Osteoblast (primary cell): ENCODE measurements around the gene ZBTB33. TPM values are rescaled to one million over a fixed set of nuclear protein-coding genes. Genes with fewer than 3 reads are reported as not detected.

ENCODE experiments used
- DNase-seq: peaks from one replicate; pipeline ENCODE4 v3.0.0; 2011; ENCODE audit warnings: low spot score, mixed read lengths; ENCODE audit not compliant: insufficient read length; ENCODE audit errors: missing footprints
- H2AFZ ChIP-seq: 2 replicates; pipeline ENCODE4 v1.6.0; 2011; ENCODE audit warnings: mild to moderate bottlenecking, low read length
- H3K27ac ChIP-seq: 2 replicates; pipeline ENCODE4 v1.5.1; 2011; ENCODE audit warnings: mild to moderate bottlenecking, low read depth, low read length, moderate library complexity
- H3K27me3 ChIP-seq: 2 replicates; pipeline ENCODE4 v1.6.0; 2012; ENCODE audit warnings: mild to moderate bottlenecking, control low read depth, inconsistent platforms, low read length, moderate library complexity; ENCODE audit not compliant: insufficient read depth
- H3K36me3 ChIP-seq: 2 replicates; pipeline ENCODE4 v1.5.1; 2011; ENCODE audit warnings: mild to moderate bottlenecking, low read length, control low read depth, moderate library complexity; ENCODE audit not compliant: insufficient read depth
- H3K4me1 ChIP-seq: 2 replicates; pipeline ENCODE4 v1.5.1; 2011; ENCODE audit warnings: mild to moderate bottlenecking, low read length, control low read depth, moderate library complexity; ENCODE audit not compliant: insufficient read depth
- H3K4me2 ChIP-seq: 2 replicates; pipeline ENCODE4 v1.6.0; 2011; ENCODE audit warnings: mild to moderate bottlenecking, low read length; ENCODE audit not compliant: insufficient read depth
- H3K4me3 ChIP-seq: fragments of 200-600 bp; sonication (generic); 3 replicates; pipeline ENCODE4 v1.5.1; 2012; ENCODE audit warnings: mild to moderate bottlenecking, low read length, inconsistent platforms; ENCODE audit not compliant: insufficient read depth
- H3K79me2 ChIP-seq: 2 replicates; pipeline ENCODE4 v1.6.0; 2012; ENCODE audit warnings: mild to moderate bottlenecking, low read length, control low read depth, inconsistent platforms; ENCODE audit not compliant: insufficient read depth
- H3K9me3 ChIP-seq: 2 replicates; pipeline ENCODE4 v1.5.1; 2011; ENCODE audit warnings: low read depth, low read length, control low read depth
- H4K20me1 ChIP-seq: 2 replicates; pipeline ENCODE4 v1.6.0; 2012; ENCODE audit warnings: mild to moderate bottlenecking, low read length, control low read depth; ENCODE audit not compliant: insufficient read depth
- total RNA-seq: library from RNA; depleted of rRNA; stranded (reverse); fragments of >200 nt; gene quantifications from 2 replicates; pipeline ENCODE4 v1.2.3, GENCODE V29; 2012
- TF ChIP-seq, protein P1 (sequence below): IDR thresholded peaks from 2 replicates; pipeline ENCODE4 v1.5.1; 2011; ENCODE audit warnings: mild to moderate bottlenecking, low read depth, low read length, moderate library complexity; ENCODE audit errors: extremely low read depth

Gene ZBTB33
- total RNA-seq, 1 donor, result 19.2 TPM

DNA sequence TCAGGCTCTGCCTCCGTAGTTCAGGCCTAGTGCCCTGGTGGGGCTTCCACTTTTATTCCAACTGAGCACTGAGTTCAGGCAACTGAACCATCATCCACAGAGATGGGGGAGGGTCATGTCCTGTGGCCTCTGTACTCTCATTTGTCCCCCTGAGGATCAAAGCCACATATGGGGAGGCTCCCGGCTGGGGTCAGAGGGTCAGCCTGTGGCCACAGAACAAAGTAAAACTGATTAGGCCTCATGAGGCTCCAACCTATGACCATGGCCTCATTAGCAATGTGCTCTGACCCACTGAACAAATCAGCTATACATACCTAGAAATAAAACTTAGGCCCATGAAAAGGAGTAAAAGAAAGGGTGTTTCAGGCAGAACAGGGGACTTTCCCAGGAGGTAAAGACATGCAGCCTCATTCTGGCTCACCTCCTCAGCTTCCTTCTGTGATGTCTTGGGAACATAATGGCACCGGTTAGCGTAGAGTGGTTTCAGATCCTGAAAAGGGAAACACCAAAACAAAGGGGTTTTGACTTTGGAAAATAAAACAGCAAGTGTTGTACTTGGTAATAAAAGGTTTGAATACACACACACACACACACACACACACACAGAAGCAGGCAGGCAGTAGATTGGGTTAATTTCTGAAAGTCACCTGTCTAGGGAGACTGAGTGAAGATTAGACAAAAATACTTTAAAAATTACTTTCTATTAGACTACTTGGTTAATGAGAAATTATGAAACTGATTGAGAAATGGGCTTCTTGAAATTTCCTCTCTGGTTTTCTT is 36.3 kb downstream of the ZBTB33 start:
- Histone ChIP-seq H4K20me1 (no peaks in the 10 kb centered on the region), H3K4me2 (no peak overlapping the region), H2AFZ (no peak overlapping the region), H3K79me2 (no peaks in the 10 kb centered on the region), H3K27ac (no peak overlapping the region), H3K27me3 (peaks cover 5% of the 10 kb centered on the region), H3K36me3 (no peaks in the 10 kb centered on the region), H3K4me1 (no peaks in the 10 kb centered on the region), H3K9me3 (no peaks in the 10 kb centered on the region), H3K4me3 (no peak overlapping the region)
- DNase-seq, result no peak
- TF ChIP-seq, protein P1, sequence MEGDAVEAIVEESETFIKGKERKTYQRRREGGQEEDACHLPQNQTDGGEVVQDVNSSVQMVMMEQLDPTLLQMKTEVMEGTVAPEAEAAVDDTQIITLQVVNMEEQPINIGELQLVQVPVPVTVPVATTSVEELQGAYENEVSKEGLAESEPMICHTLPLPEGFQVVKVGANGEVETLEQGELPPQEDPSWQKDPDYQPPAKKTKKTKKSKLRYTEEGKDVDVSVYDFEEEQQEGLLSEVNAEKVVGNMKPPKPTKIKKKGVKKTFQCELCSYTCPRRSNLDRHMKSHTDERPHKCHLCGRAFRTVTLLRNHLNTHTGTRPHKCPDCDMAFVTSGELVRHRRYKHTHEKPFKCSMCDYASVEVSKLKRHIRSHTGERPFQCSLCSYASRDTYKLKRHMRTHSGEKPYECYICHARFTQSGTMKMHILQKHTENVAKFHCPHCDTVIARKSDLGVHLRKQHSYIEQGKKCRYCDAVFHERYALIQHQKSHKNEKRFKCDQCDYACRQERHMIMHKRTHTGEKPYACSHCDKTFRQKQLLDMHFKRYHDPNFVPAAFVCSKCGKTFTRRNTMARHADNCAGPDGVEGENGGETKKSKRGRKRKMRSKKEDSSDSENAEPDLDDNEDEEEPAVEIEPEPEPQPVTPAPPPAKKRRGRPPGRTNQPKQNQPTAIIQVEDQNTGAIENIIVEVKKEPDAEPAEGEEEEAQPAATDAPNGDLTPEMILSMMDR, result no peak

DNA sequence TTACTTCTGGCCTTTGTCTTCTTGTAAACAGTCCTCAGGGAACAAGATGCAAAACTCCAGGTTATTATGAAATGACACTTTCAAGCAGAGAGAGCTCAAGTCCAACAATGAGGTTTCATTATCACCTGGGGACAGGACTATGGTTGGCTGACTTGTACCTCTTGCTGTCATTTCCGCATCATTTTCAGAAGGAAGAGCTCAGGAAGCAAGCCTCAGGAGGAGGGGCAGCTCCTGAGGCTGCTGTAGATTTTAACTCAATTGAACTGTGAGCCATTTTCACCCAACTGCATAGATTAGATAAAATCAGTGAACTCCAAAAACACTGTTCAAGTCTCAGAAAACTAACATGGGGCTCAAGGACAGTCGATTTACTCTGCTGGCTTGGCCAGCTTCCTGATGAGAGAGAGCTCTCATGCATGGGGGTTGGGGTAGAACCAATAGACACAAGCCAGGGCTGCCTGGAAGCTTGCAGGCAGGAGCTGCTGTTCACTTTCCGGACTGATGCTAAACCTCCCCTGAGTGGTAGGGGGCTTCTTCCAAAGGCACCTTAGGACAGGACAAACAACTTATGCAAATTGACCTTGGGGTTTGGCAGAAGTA is 37.0 kb downstream of the ZBTB33 start:
- Histone ChIP-seq H3K4me3 (no peak overlapping the region), H3K9me3 (no peaks in the 10 kb centered on the region), H4K20me1 (no peaks in the 10 kb centered on the region), H3K4me2 (no peak overlapping the region), H3K4me1 (no peaks in the 10 kb centered on the region), H3K27ac (no peak overlapping the region), H3K36me3 (no peaks in the 10 kb centered on the region), H2AFZ (no peak overlapping the region), H3K79me2 (no peaks in the 10 kb centered on the region), H3K27me3 (peaks cover 5% of the 10 kb centered on the region)
- DNase-seq, result no peak
- TF ChIP-seq, protein P1, result no peak

DNA sequence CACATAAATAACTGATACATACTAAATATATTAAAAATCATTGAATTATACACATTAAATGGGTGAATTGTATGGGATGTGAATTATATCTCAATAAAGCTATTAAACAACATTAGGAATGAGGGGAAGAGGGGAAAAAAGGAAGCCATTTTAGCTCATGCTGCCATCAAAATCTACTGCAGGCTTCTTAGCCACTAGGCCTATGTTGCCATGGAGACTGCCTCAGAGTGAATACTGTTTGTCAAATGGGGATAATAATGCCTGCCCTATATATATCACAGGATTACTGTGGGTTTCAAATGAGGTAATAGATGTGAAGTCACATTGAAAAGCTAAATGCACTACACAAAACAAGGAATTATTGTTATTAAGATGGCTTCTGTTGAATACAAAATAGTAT is 39.5 kb downstream of the ZBTB33 start:
- no peak overlapping the region for H3K4me3 ChIP-seq
- H3K4me2 ChIP-seq, result no peak overlapping the region
- H3K4me1 ChIP-seq, result no peaks in the 10 kb centered on the region
- no peak for DNase-seq
- no peak overlapping the region for H3K27ac ChIP-seq
- no peak overlapping the region for H2AFZ ChIP-seq
- no peaks in the 10 kb centered on the region for H3K27me3 ChIP-seq
- no peaks in the 10 kb centered on the region for H3K79me2 ChIP-seq
- H3K9me3 ChIP-seq, result no peaks in the 10 kb centered on the region
- H3K36me3 ChIP-seq, result no peaks in the 10 kb centered on the region
- TF ChIP-seq, protein P1, result no peak
- H4K20me1 ChIP-seq, result no peaks in the 10 kb centered on the region

DNA sequence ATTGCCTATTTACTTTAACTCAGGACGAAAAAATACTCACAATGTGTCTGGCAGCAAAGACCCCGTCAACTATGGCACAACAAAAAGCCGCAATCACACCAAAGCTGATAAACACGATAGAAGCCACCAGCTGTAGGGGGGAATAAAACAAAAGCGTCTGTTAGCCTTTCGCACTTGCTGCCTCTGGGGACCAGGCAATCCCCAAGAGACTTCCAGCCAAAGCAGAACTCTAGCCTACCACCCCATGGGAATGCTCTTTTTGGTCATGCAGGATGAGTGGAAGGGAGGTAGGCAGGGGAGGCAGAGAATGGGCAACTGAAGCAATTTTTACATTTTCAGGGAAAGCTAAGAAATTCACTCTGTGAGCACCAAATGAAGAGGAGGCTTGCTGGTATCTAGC is 40.6 kb downstream of the ZBTB33 start:
- Histone ChIP-seq H3K36me3 (no peaks in the 10 kb centered on the region), H2AFZ (no peak overlapping the region), H4K20me1 (no peaks in the 10 kb centered on the region)

More for the DNA sequence above, 40.6 kb downstream of the ZBTB33 start:
- Histone ChIP-seq H3K79me2 (no peaks in the 10 kb centered on the region), H3K9me3 (no peaks in the 10 kb centered on the region), H3K27me3 (no peaks in the 10 kb centered on the region), H3K4me1 (no peaks in the 10 kb centered on the region), H3K4me2 (no peak overlapping the region), H3K27ac (no peak overlapping the region), H3K4me3 (no peak overlapping the region)
- TF ChIP-seq, protein P1, result no peak
- no peak for DNase-seq
